ENCODE measurements around the gene BRWD1.
"Not testable (repeated sequence)": the region's sequence is repeated elsewhere in the genome, so short reads cannot be mapped to it uniquely, and the experiment has no call there.

BRWD1 gene

DNA sequence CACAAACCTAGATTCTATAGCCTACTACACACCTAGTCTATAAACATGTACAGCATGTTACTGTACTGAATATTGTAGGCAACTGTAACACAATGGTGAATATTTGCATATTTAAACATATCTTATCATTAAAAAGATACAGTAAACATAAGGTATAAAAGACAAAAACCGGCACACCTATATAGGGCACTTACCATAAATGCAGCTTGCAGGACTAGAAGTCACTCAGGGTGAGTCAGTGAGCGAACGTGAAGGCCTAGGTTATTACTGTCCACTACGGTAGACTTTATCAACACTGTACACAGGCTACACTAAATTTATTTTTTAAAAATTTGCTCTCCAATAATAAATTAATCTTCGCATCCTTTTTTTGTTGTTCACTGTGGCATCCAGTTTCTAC lies 143.5 kb downstream of the BRWD1 start:
- no peak overlapping the region for H3K4me3 ChIP-seq (replicated peaks in 1 of 2; ENCODE audit: low read depth in 2 of 2, low read length in 2 of 2)
- no peak for DNase-seq (ENCODE audit: low read depth in 2 of 2)
- TF ChIP-seq, protein P1, sequence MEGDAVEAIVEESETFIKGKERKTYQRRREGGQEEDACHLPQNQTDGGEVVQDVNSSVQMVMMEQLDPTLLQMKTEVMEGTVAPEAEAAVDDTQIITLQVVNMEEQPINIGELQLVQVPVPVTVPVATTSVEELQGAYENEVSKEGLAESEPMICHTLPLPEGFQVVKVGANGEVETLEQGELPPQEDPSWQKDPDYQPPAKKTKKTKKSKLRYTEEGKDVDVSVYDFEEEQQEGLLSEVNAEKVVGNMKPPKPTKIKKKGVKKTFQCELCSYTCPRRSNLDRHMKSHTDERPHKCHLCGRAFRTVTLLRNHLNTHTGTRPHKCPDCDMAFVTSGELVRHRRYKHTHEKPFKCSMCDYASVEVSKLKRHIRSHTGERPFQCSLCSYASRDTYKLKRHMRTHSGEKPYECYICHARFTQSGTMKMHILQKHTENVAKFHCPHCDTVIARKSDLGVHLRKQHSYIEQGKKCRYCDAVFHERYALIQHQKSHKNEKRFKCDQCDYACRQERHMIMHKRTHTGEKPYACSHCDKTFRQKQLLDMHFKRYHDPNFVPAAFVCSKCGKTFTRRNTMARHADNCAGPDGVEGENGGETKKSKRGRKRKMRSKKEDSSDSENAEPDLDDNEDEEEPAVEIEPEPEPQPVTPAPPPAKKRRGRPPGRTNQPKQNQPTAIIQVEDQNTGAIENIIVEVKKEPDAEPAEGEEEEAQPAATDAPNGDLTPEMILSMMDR (IDR thresholded peaks at IDR 0.05; ENCODE audit: low read depth, low read length): no peak

DNA sequence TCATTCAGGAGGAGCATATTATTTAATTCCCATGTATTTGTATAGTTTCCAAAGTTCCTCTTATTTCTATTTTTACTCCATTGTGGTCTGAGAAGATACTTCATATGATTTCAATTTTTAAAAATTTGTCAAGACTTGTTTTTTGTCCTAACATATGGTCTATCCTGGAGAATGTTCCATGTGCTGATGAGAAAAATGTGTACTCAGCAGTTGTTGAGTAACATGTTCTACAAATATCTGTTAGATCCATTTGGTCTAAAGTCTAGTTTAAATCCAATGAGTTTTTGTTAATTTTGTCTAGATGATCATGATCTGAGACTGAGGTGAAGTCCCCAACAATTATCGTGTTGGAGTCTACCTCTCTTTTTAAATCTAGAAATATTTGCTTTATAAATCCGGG lies 144.6 kb downstream of the BRWD1 start:
- no peak overlapping the region for H3K4me3 ChIP-seq (replicated peaks in 1 of 2; ENCODE audit: low read depth in 2 of 2, low read length in 2 of 2)
- TF ChIP-seq, protein P1 (IDR thresholded peaks at IDR 0.05; ENCODE audit: low read depth, low read length): no peak
- no peak for DNase-seq (ENCODE audit: low read depth in 2 of 2)

GRCh38 chr21:39164523-39164922 lies 148.9 kb downstream of the BRWD1 start:
- no peak for DNase-seq (ENCODE audit: low read depth in 2 of 2)
- H3K4me3 ChIP-seq (replicated peaks in 1 of 2; ENCODE audit: low read depth in 2 of 2, low read length in 2 of 2): no peak overlapping the region
- TF ChIP-seq, protein P1 (IDR thresholded peaks at IDR 0.05; ENCODE audit: low read depth, low read length): no peak

GRCh38 chr21:39161064-39161463 lies 152.4 kb downstream of the BRWD1 start:
- H3K4me3 ChIP-seq (replicated peaks in 1 of 2; ENCODE audit: low read depth in 2 of 2, low read length in 2 of 2): no peak overlapping the region
- TF ChIP-seq, protein P1 (IDR thresholded peaks at IDR 0.05; ENCODE audit: low read depth, low read length): no peak
- DNase-seq (ENCODE audit: low read depth in 2 of 2): no peak

DNA sequence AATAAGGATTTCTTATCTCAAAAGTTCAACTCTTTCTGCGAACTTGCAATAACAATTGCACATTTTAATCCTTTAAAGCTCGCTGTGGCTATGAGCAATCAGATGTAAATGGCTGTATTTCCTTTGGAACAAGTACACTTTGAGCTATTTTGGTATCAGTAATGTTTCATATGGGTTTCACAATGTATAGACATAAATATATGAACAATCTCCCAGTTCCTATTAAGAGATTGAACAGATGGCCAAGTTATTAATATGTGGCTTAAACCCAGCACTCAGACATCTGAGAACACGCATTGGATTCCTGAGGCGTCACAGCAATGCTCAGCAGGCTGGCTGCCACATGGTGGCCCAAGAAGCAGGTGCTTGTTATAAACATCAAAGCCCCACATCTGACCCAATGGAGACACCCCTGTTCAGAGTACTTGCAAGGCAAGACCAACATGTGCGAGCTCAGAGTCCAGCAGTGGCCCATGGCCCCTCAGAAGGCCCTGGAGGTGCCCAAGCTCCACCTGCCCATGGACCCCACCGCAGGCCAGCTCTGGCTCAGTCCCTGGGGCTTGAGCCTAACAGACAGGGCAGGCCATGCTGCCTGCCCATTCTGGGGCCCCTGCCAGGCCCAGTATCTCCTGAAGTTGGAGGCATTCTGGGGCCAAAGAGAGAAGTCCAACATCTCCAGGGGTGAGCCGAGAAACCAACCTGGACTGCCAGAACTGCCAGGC lies 153.9 kb downstream of the BRWD1 start:
- no peak overlapping the region for H3K4me3 ChIP-seq (replicated peaks in 1 of 2; ENCODE audit: low read depth in 2 of 2, low read length in 2 of 2)
- TF ChIP-seq, protein P1 (IDR thresholded peaks at IDR 0.05; ENCODE audit: low read depth, low read length): no peak
- DNase-seq (ENCODE audit: low read depth in 2 of 2): peak; percentile 21 to 51

GRCh38 chr21:39157241-39157640 lies 156.2 kb downstream of the BRWD1 start:
- H3K4me3 ChIP-seq (replicated peaks in 1 of 2; ENCODE audit: low read depth in 2 of 2, low read length in 2 of 2); DNase-seq (ENCODE audit: low read depth in 2 of 2): not testable (repeated sequence)

DNA sequence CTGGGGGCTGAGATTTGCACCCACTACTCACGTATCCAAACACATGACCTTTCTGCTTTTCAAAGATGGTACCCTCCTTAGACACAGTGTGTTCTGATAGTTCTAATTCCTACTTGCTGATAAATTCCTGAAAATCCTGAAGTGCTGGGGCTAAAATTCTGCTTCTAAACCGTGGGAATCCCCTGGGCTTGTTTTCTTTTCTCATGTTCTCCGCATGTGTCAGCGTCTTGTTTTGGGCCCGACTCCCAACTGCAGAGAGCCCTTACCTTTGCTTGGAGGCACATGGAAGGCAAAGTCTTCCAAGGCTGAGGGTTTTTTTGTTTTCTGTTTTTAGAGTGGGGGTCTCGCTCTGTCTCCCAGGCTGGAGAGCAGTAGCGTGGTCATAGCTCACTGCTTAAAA lies 157.4 kb downstream of the BRWD1 start:
- H3K4me3 ChIP-seq (replicated peaks in 1 of 2; ENCODE audit: low read depth in 2 of 2, low read length in 2 of 2): no peak overlapping the region
- TF ChIP-seq, protein P1 (IDR thresholded peaks at IDR 0.05; ENCODE audit: low read depth, low read length): no peak
- peak in 1 of 2 donors; percentile 77 for DNase-seq (ENCODE audit: low read depth in 2 of 2)
